AG04449 (cell line): ENCODE results near the gene SGMS1.
A peak's percentile ranks its signal among the peaks of the same experiment; 100 is the strongest.
"Not testable (repeated sequence)": the region's sequence is repeated elsewhere in the genome, so short reads cannot be mapped to it uniquely, and the experiment has no call there.

Experiments
- CTCF ChIA-PET: fragments of 350-600 bp; formaldehyde crosslinking; extraction: SDS; loops from one replicate; lab custom pipeline; 2021; ENCODE audit warnings: antibody characterized with exemption; lab: Yijun Ruan, JAX
- POLR2A ChIA-PET: fragments of 400-600, 350-600 bp; formaldehyde crosslinking; extraction: SDS; loops from one replicate; lab custom pipeline; 2020; ENCODE audit warnings: antibody characterized with exemption, inconsistent platforms; lab: Yijun Ruan, JAX
- DNase-seq: peaks from one replicate; pipeline ENCODE4 v3.0.0-alpha.2; 2010; ENCODE audit warnings: low read depth, low spot score
- H3K4me3 ChIP-seq: 2 replicates; pipeline ENCODE4 v1.5.1; 2011; ENCODE audit warnings: low read depth, mild to moderate bottlenecking, control low read depth, low read length
- TF ChIP-seq, protein P1 (sequence below): IDR thresholded peaks from one replicate; pipeline ENCODE4 v1.5.1; 2011; ENCODE audit warnings: mild to moderate bottlenecking, moderate library complexity, low read length, control low read depth, inconsistent platforms; ENCODE audit not compliant: insufficient read depth; ENCODE audit errors: missing control alignments

SGMS1 gene

DNA sequence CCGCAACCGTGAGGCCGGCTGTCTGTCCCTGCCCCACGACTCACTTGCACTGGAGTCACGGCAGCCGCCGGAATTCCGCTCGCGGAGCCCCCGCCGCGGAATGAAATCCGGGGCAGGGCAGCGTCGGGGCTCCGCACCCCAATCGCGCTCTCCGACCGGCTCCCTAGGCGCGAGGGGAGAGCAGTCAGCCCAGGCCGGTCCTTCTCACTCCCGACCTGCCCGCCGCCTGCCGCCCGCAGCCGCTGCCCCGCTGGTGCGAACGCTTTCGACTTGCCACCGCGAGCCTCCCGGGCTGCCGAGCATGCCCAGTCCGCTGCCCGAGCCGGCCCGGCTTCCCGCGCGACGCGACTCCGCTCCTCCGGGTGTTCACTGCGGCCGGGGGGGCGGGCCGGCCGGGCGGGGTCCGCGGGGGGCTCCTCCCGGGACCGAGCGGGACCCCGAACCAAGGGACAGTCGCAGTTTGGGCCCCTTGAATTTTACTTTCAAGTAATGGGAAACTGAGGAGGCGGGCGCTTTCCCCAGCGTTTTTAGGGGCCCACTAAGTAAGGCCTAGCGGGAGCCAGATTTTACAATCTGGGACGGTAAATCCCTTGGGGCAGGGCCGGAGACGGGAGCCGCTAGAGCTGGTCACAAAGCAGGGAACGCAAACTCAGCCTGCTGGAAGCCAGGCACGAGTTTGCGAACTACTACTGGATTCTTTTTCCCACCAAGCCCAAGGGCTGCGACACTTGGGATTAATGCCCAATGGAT, at the start of gene SGMS1:
SGMS1 (minus strand) TSS at position 294 of the 750 bp plus-strand sequence. CDS start 279,842 bp downstream, outside the sequence.
- DNase-seq: peak; percentile 41
- CTCF ChIA-PET: interaction anchor here (0.7 to 2.8 kb wide), 7 partner anchors 11 to 256 kb away, joined by 3 to 16 read pairs (median 5); no protein-coding TSS in a partner anchor
- H3K4me3 ChIP-seq: peak within 1 kb of the TSS; percentile 83
- TF ChIP-seq, protein P1, sequence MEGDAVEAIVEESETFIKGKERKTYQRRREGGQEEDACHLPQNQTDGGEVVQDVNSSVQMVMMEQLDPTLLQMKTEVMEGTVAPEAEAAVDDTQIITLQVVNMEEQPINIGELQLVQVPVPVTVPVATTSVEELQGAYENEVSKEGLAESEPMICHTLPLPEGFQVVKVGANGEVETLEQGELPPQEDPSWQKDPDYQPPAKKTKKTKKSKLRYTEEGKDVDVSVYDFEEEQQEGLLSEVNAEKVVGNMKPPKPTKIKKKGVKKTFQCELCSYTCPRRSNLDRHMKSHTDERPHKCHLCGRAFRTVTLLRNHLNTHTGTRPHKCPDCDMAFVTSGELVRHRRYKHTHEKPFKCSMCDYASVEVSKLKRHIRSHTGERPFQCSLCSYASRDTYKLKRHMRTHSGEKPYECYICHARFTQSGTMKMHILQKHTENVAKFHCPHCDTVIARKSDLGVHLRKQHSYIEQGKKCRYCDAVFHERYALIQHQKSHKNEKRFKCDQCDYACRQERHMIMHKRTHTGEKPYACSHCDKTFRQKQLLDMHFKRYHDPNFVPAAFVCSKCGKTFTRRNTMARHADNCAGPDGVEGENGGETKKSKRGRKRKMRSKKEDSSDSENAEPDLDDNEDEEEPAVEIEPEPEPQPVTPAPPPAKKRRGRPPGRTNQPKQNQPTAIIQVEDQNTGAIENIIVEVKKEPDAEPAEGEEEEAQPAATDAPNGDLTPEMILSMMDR: no peak
- POLR2A ChIA-PET: interaction anchor here (0.7 to 1.3 kb wide), 7 partner anchors 11 to 298 kb away, joined by 3 to 8 read pairs (median 3); no protein-coding TSS in a partner anchor

DNA sequence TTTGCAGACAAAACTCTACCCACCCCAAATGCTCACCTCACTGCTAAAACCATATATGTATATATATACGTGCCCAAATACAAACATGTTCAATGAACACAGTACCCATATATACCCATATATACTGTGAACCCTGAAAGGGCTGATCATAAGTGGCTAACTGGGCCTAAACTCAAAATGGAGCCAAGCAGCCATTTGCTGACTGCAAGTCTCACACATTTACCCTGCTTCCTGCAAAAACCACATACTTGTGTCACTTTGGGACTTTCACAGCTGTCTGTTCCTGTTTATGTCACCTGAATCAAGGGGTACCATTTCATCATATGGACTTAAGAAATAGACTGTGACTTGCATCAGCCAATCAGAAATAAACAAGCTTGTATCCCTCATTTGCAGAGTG, 48.4 kb upstream of the SGMS1 start:
- H3K4me3 ChIP-seq, POLR2A ChIA-PET, CTCF ChIA-PET, DNase-seq: not testable (repeated sequence)

DNA sequence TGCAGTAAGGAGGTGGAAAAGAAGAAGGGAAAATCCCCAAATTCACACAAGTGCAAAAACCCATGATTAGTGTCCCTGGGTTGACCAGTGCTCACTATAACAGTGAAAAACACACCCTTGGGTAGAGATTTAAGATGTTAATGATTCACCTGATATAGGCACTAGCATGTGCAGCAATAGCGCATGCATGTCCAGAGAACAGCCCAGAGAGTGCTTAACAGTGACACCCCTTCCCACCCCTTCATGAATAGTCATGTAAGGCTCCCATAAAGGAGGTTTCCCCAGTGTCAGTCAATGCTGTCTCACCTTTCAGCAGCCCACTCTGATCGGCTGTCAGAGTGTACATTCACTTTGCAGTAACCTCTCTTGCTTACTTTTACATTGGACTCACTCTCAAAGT, 47.9 kb upstream of the SGMS1 start:
- CTCF ChIA-PET, DNase-seq, POLR2A ChIA-PET, H3K4me3 ChIP-seq: not testable (repeated sequence)

DNA sequence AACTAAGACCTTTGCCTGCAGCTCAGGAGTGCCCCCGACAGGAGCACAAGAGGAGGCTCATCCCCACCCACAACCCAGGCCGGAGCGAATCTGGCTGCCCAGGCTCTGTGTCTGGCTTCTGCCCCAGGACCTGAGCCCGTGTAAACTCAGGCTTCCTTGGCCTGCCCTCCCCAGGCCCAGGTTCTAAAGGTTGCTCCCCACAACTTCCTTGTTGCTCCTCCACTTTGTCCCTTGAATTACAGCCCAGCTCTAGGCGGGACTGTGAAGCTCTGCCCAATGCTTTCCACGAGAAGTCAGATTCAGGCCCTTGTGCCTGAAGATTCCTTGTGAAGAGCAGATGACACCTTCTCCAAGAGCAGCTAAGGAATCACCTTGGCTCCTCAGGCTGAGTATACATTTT, 46.2 kb upstream of the SGMS1 start:
- POLR2A ChIA-PET, DNase-seq, H3K4me3 ChIP-seq, CTCF ChIA-PET: not testable (repeated sequence)

DNA sequence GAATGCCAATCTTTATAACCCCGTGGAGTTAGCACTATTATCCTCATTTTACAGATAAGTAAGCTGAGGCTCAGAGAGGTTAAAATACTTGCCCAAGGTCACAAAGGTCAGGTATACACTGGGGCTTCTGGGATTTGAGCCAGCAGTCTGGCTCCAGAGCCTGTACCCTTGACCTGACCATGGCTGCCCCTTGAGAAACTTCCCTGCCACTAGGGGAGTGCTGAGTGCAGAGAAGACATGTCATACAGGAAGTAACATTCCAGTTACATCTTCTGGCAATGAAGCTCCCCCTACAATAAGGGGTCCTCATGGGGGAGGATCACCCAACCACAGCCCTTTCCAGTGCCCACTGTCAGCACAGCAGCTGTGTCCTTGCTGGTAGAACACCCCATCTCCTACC, 43.6 kb upstream of the SGMS1 start:
- DNase-seq, CTCF ChIA-PET, H3K4me3 ChIP-seq, POLR2A ChIA-PET: not testable (repeated sequence)

DNA sequence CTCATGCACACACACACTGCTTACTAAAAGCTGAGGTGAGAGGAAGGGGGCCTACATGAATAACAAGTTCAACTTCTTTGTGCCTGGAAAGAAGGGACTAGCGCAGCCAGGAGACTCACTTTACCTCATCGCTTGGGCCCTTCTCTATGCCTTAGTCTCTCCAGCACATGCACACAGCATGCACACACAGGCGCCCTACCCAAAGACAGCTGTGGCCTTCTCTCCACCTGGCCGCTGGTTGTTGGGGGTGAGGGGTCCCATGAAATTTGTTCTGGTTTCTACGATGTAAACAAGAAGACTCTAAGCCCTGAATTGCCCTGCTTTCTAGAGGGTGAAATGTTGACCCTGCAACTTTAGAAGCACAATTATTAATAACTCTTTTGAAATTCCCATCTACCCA, 38.7 kb upstream of the SGMS1 start:
- DNase-seq, POLR2A ChIA-PET, CTCF ChIA-PET, H3K4me3 ChIP-seq: not testable (repeated sequence)

DNA sequence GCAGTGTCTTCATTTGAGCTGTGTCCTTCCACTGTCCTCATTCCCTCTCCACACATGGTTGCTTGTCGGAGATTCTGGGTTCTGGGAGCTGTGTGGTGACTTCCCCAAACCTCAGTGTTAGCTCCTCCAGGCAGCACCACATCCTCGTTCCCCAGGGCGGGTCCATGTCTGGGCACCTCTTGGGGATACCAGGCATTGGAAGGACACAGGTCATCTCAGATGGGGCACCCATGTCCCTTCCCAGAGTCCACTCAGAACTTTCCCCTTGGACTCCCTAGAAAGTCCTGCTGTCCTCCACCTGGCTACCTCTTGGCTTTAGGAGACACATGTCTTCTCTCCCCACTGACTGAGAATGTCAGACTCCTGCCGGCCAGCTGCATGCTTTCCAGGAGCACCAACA, 37.8 kb upstream of the SGMS1 start:
- DNase-seq, H3K4me3 ChIP-seq, POLR2A ChIA-PET, CTCF ChIA-PET: not testable (repeated sequence)

DNA sequence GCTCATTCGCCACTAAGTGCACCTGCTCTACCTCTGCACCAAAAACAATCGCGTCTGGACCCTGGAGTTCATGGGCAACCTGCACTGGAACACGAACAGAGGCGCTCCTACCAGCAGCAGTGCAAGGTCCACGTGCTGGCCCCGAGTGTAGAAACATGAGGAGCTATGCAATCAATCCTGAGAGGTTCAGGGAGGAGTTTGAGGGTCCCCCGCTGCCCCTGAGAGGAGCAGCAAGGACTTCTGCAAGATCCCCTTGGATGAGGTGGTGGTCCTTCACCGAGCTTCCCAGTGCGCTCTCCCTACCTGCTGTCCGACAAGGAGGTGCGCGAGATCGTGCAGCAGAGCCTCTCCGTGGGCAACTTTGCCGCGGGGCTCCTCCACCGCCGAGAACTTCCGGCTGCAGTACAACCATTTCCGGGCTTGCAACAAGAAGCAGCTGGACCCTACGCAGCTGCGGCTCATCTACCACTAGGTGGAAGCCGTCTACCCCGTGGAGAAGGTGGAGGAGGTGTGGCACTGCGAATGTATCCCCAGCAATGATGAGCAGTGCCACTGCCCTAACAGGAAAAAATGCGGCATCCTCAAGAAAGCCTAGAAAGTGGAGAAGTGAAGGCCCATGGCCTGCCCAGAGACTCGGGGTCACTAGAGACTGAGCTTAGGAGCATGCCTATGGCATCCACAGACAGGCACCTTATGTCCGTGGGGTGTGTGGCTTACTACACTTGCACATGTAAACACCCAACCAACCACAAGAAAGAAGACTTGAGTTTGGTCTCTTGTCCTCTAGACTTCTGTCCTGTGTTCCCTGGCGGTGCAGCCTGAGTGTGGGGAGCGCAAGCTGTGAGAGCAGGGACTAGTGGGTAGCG, 36.3 kb upstream of the SGMS1 start:
- CTCF ChIA-PET: interaction anchor here (0.8 to 1.5 kb wide), 3 partner anchors 9 to 21 kb away, joined by 3 to 7 read pairs (median 3); no protein-coding TSS in a partner anchor
- H3K4me3 ChIP-seq: peak overlapping the region; percentile 61
- TF ChIP-seq, protein P1: peak; percentile 46
- POLR2A ChIA-PET, DNase-seq: not testable (repeated sequence)

DNA sequence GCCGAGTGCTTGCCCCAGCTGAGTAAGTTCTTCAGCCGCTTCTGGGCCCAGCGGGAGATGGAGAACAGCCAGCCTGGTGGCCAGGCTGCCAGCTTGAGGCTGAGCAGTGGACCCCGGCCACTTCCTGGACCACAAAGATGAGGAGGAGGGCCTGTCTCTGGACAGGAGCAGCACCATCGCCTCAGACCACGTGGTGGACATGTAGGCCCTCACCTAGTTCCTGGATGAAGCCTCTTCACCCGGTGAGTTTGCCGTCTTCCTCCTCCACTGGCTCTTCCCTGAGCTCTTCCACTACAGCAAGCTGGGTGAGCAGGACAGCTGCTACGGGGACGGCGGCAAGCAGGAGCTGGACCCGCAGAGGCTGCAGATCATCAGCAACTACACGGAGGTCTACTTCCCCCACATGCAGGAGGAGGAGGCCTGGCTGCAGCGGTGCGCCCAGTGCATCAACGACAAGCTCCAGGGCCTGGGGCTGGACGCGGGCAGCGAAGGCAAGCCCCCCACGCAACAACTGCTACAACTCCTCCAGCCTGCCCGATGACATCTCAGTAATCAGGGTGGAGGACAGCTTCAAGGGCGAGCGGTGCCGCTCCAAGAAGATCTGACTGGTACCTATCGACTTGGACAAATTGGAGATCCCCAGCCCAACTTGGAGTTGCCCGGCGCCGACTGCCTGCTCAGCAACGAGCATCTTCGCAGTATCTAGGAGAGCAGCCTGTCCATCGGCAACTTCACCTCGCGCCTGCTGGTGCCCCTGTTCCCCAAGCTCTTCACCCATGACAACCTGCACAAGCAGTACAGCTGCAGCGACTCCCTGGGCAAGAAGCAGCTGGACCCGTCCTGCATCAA, 35.5 kb upstream of the SGMS1 start:
- POLR2A ChIA-PET, DNase-seq: not testable (repeated sequence)
- CTCF ChIA-PET: interaction anchor here (1.1 to 1.5 kb wide), 2 partner anchors 9 to 20 kb away, joined by 3 to 7 read pairs; no protein-coding TSS in a partner anchor
- peak overlapping the region; percentile 61 for H3K4me3 ChIP-seq
